ENCODE results near the gene CHRNG.

- TF ChIP-seq CTCF (tag by site-specific recombination; IDR thresholded peaks at IDR 0.05) (no peak), OSR2 (tag by site-specific recombination; IDR thresholded peaks at IDR 0.05) (no peak), KLF8 (tag by site-specific recombination; IDR thresholded peaks at IDR 0.05) (no peak), ZNF513 (tag by site-specific recombination; IDR thresholded peaks at IDR 0.05) (no peak), ZEB2 (tag by site-specific recombination; IDR thresholded peaks at IDR 0.05) (no peak), ZBTB49 (tag by site-specific recombination; IDR thresholded peaks at IDR 0.05; ENCODE audit: low read depth) (no peak), PRDM1 (tag by site-specific recombination; IDR thresholded peaks at IDR 0.05) (no peak), ZFP41 (tag by site-specific recombination; IDR thresholded peaks at IDR 0.05; ENCODE audit: borderline replicate concordance) (no peak), MEIS1 (CRISPR knock-in tag; IDR thresholded peaks at IDR 0.05; ENCODE audit: borderline replicate concordance) (no peak), ZBTB10 (tag by site-specific recombination; IDR thresholded peaks at IDR 0.05) (no peak)
Observed at GRCh38 chr2:232569541-232569940, 30.0 kb downstream of the CHRNG start.
